ENCODE measurements around the gene CCL23. TPM values are rescaled to one million over a fixed set of nuclear protein-coding genes. Genes with fewer than 3 reads are reported as not detected.

Gene CCL23
- total RNA-seq, 1 donor from 2014 or later = not detected

DNA sequence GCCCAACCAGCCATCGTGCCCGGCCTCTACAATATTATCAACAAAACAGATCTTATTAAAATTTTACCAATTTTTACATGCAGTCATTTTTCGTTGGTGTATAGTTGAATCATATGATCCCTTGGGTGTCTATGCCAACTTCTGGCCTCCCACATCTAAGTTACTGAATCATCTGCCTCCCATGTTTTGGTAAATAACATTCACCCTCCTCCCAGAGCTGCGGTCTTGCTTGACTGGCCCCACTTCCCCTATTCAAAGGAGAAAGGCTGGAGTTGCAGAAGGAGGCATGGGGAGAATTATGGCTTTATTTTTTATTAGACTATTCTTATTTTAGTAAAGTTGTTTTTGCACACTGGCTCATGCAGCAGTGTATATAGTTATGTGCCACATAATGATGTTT, 18.5 kb upstream of the CCL23 start:
- no peak overlapping the region for H3K4me3 Mint-ChIP-seq
- ChIA-PET CTCF (no interaction called here), POLR2A (no interaction called here)
- no peaks in the 10 kb centered on the region for H3K9me3 Mint-ChIP-seq
- peaks cover 23% of the 10 kb centered on the region for H3K4me1 Mint-ChIP-seq
- intact Hi-C loops (cut with micrococcal nuclease) = no loop called here
- peaks cover 8% of the 10 kb centered on the region for H3K27me3 Mint-ChIP-seq
- ATAC-seq (ENCODE audit: low read depth) = no peak
- H3K27ac Mint-ChIP-seq = no peak overlapping the region
- no peak for DNase-seq
- TF ChIP-seq, protein P1, sequence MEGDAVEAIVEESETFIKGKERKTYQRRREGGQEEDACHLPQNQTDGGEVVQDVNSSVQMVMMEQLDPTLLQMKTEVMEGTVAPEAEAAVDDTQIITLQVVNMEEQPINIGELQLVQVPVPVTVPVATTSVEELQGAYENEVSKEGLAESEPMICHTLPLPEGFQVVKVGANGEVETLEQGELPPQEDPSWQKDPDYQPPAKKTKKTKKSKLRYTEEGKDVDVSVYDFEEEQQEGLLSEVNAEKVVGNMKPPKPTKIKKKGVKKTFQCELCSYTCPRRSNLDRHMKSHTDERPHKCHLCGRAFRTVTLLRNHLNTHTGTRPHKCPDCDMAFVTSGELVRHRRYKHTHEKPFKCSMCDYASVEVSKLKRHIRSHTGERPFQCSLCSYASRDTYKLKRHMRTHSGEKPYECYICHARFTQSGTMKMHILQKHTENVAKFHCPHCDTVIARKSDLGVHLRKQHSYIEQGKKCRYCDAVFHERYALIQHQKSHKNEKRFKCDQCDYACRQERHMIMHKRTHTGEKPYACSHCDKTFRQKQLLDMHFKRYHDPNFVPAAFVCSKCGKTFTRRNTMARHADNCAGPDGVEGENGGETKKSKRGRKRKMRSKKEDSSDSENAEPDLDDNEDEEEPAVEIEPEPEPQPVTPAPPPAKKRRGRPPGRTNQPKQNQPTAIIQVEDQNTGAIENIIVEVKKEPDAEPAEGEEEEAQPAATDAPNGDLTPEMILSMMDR (IDR thresholded peaks at IDR 0.05) = no peak
- H3K36me3 Mint-ChIP-seq (ENCODE audit: low read depth) = no peaks in the 10 kb centered on the region

DNA sequence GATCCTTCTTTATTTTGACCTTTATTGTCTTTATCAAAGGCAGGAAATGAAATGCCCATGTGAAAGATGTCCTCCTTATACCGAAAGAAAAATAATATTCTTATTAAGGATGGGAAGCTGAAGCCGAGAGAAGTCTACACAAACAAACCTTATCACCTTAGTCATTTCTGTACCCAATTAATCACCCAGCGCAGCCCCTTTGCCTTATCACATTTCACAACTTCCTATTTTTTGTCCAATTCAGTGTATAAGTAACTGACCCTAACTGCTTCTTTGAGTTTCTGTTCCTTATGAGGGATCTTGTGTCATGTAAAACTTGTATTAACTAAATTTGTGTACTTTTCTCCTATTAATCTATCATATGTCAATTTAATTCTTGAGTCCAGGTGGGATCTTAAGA, 16.4 kb upstream of the CCL23 start:
- H3K27me3 Mint-ChIP-seq = peaks cover 12% of the 10 kb centered on the region
- H3K9me3 Mint-ChIP-seq = no peaks in the 10 kb centered on the region
- peak overlapping the region; percentile 6 for H3K27ac Mint-ChIP-seq
- H3K4me1 Mint-ChIP-seq = peaks cover 23% of the 10 kb centered on the region
- TF ChIP-seq, protein P1 (IDR thresholded peaks at IDR 0.05) = no peak
- ATAC-seq (ENCODE audit: low read depth) = peak; percentile 96
- CTCF ChIA-PET = no interaction called here
- intact Hi-C loops (cut with micrococcal nuclease) = loop anchor here (1.0 to 5.0 kb wide), 2 partner anchors 42 to 56 kb away; partner anchors contain the start of gene CCL3
- no peaks in the 10 kb centered on the region for H3K36me3 Mint-ChIP-seq (ENCODE audit: low read depth)
- DNase-seq = no peak
- no peak overlapping the region for H3K4me3 Mint-ChIP-seq
- POLR2A ChIA-PET = interaction anchor here (1.8 kb wide), 1 partner anchor 56 kb away, joined by 4 read pairs; the partner anchor contains the start of gene CCL3

DNA sequence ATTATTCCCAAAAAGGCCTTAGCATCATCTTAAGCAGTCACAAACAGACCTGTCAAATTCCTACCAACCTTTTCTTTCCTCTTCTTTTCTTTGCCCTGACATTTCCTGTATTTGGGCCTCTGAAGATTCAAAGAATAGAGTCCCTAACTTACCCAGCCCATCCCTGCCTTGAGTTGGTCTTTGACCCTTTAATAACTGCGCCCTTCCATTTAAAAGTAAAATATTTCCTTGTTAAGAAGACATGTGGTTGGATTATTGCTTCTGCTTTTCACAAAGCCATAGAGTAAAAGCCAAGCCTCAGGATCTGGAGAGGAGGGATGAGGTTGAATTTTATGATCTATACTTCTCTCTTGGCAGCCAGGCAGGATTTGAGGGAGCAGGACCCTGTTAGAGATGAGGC, 13.2 kb upstream of the CCL23 start:
- ChIA-PET POLR2A (no interaction called here), CTCF (no interaction called here)
- ATAC-seq (ENCODE audit: low read depth) = no peak
- intact Hi-C loops (cut with micrococcal nuclease) = loop anchor here (5.0 kb wide), 1 partner anchor 39 kb away; no protein-coding TSS in a partner anchor
- no peak overlapping the region for H3K4me3 Mint-ChIP-seq
- H3K36me3 Mint-ChIP-seq (ENCODE audit: low read depth) = no peaks in the 10 kb centered on the region
- H3K4me1 Mint-ChIP-seq = peaks cover 19% of the 10 kb centered on the region
- no peak for DNase-seq
- TF ChIP-seq, protein P1 (IDR thresholded peaks at IDR 0.05) = no peak
- peaks cover 19% of the 10 kb centered on the region for H3K27me3 Mint-ChIP-seq
- H3K27ac Mint-ChIP-seq = no peak overlapping the region
- H3K9me3 Mint-ChIP-seq = no peaks in the 10 kb centered on the region

DNA sequence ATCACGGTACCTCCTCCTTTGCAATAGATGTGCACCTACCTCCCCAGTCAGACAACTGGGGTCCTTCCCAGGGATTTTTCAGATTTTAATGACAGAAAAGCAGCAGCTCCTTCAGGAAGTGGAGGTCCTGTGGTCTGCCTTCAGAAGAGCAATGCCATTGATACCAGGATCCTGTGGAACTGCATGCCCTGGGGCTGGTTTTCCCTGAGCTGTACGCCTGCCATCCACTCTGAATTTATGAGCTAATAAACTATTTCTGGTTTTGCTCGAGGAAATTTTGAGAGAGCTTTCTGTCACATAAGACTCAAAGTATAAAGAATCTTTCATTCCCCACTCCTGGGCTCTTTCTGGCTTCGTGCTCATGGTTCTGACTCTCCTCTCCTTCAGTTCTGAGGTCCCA, 10.0 kb upstream of the CCL23 start:
- H3K9me3 Mint-ChIP-seq = no peaks in the 10 kb centered on the region
- ATAC-seq (ENCODE audit: low read depth) (no peak), DNase-seq (no peak)
- no peaks in the 10 kb centered on the region for H3K36me3 Mint-ChIP-seq (ENCODE audit: low read depth)
- POLR2A ChIA-PET = no interaction called here
- no peaks in the 10 kb centered on the region for H3K4me1 Mint-ChIP-seq
- intact Hi-C loops (cut with micrococcal nuclease) = no loop called here
- TF ChIP-seq, protein P1 (IDR thresholded peaks at IDR 0.05) = no peak
- H3K27me3 Mint-ChIP-seq = peaks cover 19% of the 10 kb centered on the region
- CTCF ChIA-PET = no interaction called here
- H3K4me3 Mint-ChIP-seq = no peak overlapping the region
- no peak overlapping the region for H3K27ac Mint-ChIP-seq

DNA sequence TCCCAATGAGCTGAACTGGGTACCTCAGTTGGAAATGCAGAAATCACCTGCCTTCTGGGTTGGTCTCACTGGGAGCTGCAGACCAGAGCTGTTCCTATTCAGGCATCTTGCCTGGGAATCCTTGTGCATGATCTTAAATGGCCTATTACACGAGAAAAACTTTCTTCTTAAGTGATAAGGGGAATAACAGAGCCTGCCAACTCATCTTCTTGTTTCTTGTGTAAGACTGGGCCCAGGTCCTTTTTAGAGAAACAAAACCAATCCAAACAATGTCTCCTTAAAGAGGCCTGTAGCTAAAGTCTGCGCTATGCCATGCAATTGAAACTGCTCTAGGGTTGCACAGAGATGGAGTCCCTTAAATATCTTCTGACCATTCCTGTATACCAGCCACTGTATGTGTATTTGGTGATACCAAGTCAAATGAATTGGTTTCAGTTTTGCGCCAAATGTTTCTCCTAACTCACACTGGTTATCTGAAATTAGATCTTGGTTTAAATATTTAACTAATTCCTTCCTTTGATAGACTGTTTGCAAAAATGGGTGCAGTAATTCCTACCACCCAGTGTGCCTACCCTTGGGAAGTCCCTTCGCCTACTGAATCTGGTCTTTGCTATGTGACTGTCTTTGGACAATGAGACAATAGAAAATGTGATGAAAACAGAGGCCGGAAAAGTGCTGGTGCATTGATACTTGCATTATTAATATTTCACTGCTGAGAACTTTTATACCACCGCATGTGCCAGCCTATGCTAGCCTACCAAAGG, 6.5 kb upstream of the CCL23 start:
- ChIA-PET POLR2A (no interaction called here), CTCF (no interaction called here)
- Mint-ChIP-seq H3K4me3 (no peak overlapping the region), H3K27ac (no peak overlapping the region), H3K27me3 (peaks cover 15% of the 10 kb centered on the region), H3K9me3 (no peaks in the 10 kb centered on the region), H3K4me1 (no peaks in the 10 kb centered on the region), H3K36me3 (ENCODE audit: low read depth) (no peaks in the 10 kb centered on the region)
- TF ChIP-seq, protein P1 (IDR thresholded peaks at IDR 0.05) = no peak
- ATAC-seq (ENCODE audit: low read depth) = no peak
- no peak for DNase-seq
- intact Hi-C loops (cut with micrococcal nuclease) = no loop called here
